Measurements from ENCODE around the gene CPNE2. TPM values are rescaled to one million over a fixed set of nuclear protein-coding genes. Genes with fewer than 3 reads are reported as not detected.
"Not testable (repeated sequence)": the region's sequence is repeated elsewhere in the genome, so short reads cannot be mapped to it uniquely, and the experiment has no call there.

Gene CPNE2
- total and polyA plus RNA-seq, 8 donors: 49.4 to 72.1 (median 67.5) TPM

- TF ChIP-seq CTCF (IDR thresholded peaks at IDR 0.05): no peak
- no peak for ATAC-seq
- DNase-seq: no peak
- no peak overlapping the region for H3K4me3 ChIP-seq
- H3K27ac ChIP-seq: no peak overlapping the region
- no peaks in the 10 kb centered on the region for H3K9me3 ChIP-seq
- H3K27me3 ChIP-seq: no peaks in the 10 kb centered on the region
- peaks cover 4 to 67% of the 10 kb centered on the region in 2 donors for H3K4me1 ChIP-seq
- intact Hi-C loops (cut with DNase I): no loop called here
- no peaks in the 10 kb centered on the region for H3K36me3 ChIP-seq
These were observed 3.8 kb downstream of the CPNE2 start for GRCh38 chr16:57096192-57096591.

GRCh38 chr16:57096793-57097192 lies 4.4 kb downstream of the CPNE2 start:
- H3K4me3 ChIP-seq: no peak overlapping the region
- no peaks in the 10 kb centered on the region for H3K27me3 ChIP-seq
- H3K4me1 ChIP-seq: peaks cover 4 to 61% of the 10 kb centered on the region in 2 donors
- no peaks in the 10 kb centered on the region for H3K36me3 ChIP-seq
- ATAC-seq: no peak
- DNase-seq: no peak
- no peak for TF ChIP-seq CTCF (IDR thresholded peaks at IDR 0.05)
- H3K9me3 ChIP-seq: no peaks in the 10 kb centered on the region
- intact Hi-C loops (cut with DNase I): no loop called here
- no peak overlapping the region for H3K27ac ChIP-seq

- Histone ChIP-seq H3K27ac (no peak overlapping the region), H3K36me3 (no peaks in the 10 kb centered on the region), H3K4me3 (no peak overlapping the region), H3K27me3 (no peaks in the 10 kb centered on the region), H3K4me1 (peaks cover 4 to 56% of the 10 kb centered on the region in 2 donors), H3K9me3 (no peaks in the 10 kb centered on the region)
- ATAC-seq (no peak), DNase-seq (no peak)
- intact Hi-C loops (cut with DNase I): no loop called here
- TF ChIP-seq CTCF (IDR thresholded peaks at IDR 0.05): no peak
These were observed 5.9 kb downstream of the CPNE2 start for GRCh38 chr16:57098188-57098841.

GRCh38 chr16:57099965-57100364 lies 7.6 kb downstream of the CPNE2 start:
- H3K4me3 ChIP-seq; H3K36me3 ChIP-seq; intact Hi-C loops (cut with DNase I); H3K27me3 ChIP-seq; H3K27ac ChIP-seq; H3K9me3 ChIP-seq; DNase-seq: not testable (repeated sequence)
- H3K4me1 ChIP-seq: peaks cover 0 to 49% of the 10 kb centered on the region in 2 donors
- peak; percentile 19 for ATAC-seq

GRCh38 chr16:57100445-57100844 lies 8.1 kb downstream of the CPNE2 start:
- ATAC-seq (no peak), DNase-seq (no peak)
- no peak for TF ChIP-seq CTCF (IDR thresholded peaks at IDR 0.05)
- H3K9me3 ChIP-seq: no peaks in the 10 kb centered on the region
- H3K27me3 ChIP-seq: no peaks in the 10 kb centered on the region
- H3K4me1 ChIP-seq: peaks cover 0 to 52% of the 10 kb centered on the region in 2 donors
- H3K27ac ChIP-seq: no peak overlapping the region
- no peak overlapping the region for H3K4me3 ChIP-seq
- intact Hi-C loops (cut with DNase I): no loop called here
- no peaks in the 10 kb centered on the region for H3K36me3 ChIP-seq

Data from left lung (tissue), 10 donors.